ENCODE data around the gene KRT83.

DNA sequence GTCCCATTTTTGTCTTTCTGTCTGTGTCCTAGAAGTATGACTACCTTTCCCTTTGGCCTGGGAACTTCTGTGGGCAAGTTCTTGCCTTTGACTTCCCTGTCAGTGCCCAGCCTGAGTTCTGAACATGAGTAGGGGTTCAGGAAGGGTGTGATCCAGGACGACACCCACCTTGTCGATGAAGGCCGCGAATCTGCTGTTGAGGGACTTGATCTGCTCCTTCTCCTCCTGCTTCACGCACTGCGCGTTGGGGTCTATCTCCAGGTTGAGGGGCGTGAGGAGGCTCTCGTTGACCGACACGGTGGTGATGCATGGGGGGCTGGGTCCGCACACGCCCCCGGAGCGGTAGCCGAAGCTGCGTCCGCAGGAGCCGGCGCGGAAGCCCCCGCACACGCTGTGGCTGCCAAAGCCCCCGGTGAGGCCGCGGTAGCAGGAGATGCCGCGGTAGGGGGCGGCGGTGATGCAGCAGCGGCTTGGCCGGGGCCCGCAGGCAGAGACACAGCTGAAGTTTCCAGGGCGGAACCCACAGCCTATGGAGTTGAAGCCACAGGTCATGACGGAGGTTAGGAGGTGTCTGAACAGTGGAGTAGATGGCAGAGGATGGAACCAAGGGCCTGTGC is at the start of gene KRT83:
- TF ChIP-seq CTCF (IDR thresholded peaks at IDR 0.05), result no peak
- no peak for TF ChIP-seq POLR2A (IDR thresholded peaks at IDR 0.05)

Measured in prostate gland (tissue), 2 donors.